Measurements from ENCODE around the gene GRAMD1B. TPM values are rescaled to one million over a fixed set of nuclear protein-coding genes. Genes with fewer than 3 reads are reported as not detected.

The GRAMD1B gene
- total RNA-seq, 3 donors from 2014 or later, result 2.0 to 10.2 (median 8.2) TPM

DNA sequence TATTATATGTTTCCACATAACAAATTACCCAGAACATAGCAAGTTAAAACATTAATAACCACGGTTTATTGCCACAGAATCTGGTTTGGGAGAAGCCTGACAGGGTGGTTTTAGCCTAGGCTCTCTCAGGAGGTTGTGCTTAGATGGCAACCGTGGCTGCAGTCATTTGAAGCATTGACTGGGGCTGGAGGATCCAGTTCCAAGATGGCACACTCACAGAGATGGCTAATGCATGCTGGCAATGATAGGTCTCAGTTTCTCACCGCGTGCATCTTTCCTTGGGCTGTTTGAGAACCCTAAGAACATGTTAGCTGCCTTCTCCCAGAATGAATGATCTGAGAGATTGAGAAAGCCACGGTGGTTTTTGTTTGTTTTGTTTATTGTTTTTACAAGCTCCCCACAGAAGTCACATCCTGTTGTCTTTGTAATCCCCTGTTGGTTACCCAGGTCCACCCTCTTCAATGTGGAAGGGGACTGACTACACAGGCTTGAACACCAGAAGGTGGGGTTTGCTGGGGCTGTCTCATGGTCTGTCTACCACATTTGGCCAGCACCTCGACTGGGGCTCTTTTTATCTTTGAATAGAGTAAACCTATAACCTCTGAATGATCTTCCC is 36.6 kb upstream of the GRAMD1B start:
- H3K27ac ChIP-seq, result no peak overlapping the region
- no peak overlapping the region for H3K4me3 ChIP-seq
- TF ChIP-seq CTCF (IDR thresholded peaks at IDR 0.05) (no peak), POLR2AphosphoS5 (IDR thresholded peaks at IDR 0.05) (no peak), POLR2A (IDR thresholded peaks at IDR 0.05) (no peak)
- intact Hi-C loops (cut with DNase I; ENCODE audit: low total_unique reads), result no loop called here
- no peaks in the 10 kb centered on the region for H3K27me3 ChIP-seq
- DNase-seq (ENCODE audit: low spot score in 2 of 2), result no peak
- H3K9me3 ChIP-seq, result no peaks in the 10 kb centered on the region
- no peaks in the 10 kb centered on the region for H3K4me1 ChIP-seq
- H3K36me3 ChIP-seq, result no peaks in the 10 kb centered on the region

GRCh38 chr11:123404676-123405075 is 25.4 kb upstream of the GRAMD1B start:
- TF ChIP-seq POLR2AphosphoS5 (IDR thresholded peaks at IDR 0.05), result no peak
- no peak for TF ChIP-seq POLR2A (IDR thresholded peaks at IDR 0.05)
- no peak for TF ChIP-seq CTCF (IDR thresholded peaks at IDR 0.05)

DNA sequence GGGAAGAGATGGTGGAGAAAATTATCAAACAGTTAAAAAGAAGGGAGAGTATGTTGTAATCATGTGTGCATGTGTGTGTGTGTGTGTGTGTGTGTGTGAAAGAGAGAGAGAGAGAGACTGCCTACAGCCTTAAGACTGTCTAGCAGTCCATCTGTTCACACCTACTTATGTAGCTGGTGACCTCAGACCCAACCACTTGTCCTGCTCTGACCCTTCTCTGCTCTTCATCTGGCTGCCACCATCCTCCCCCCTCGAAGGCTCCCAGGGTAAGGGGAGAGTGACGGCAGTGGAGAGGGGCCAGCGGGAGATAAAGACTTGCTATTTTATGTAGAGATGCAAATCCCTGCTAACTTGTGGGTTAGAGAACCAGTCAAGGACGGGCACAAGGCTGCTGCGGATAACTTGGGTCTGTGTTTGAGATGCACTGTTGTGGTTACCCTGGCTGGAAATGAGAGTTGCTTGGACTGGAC is 24.9 kb upstream of the GRAMD1B start:
- DNase-seq (ENCODE audit: low spot score in 2 of 2), result no peak
- Histone ChIP-seq H3K27me3 (no peaks in the 10 kb centered on the region), H3K36me3 (no peaks in the 10 kb centered on the region), H3K4me3 (no peak overlapping the region), H3K9me3 (no peaks in the 10 kb centered on the region), H3K4me1 (no peaks in the 10 kb centered on the region), H3K27ac (no peak overlapping the region)
- intact Hi-C loops (cut with DNase I; ENCODE audit: low total_unique reads), result loop anchor here (10.0 kb wide), 1 partner anchor 690 kb away; no protein-coding TSS in a partner anchor
- TF ChIP-seq POLR2AphosphoS5 (IDR thresholded peaks at IDR 0.05) (no peak), POLR2A (IDR thresholded peaks at IDR 0.05) (no peak), CTCF (IDR thresholded peaks at IDR 0.05) (no peak)

More at GRCh38 chr11:123404676-123405075, 25.4 kb upstream of the GRAMD1B start:
- Histone ChIP-seq H3K36me3 (no peaks in the 10 kb centered on the region), H3K4me3 (no peak overlapping the region), H3K27ac (no peak overlapping the region), H3K4me1 (no peaks in the 10 kb centered on the region), H3K27me3 (no peaks in the 10 kb centered on the region), H3K9me3 (no peaks in the 10 kb centered on the region)
- intact Hi-C loops (cut with DNase I; ENCODE audit: low total_unique reads), result loop anchor here (10.0 kb wide), 1 partner anchor 690 kb away; no protein-coding TSS in a partner anchor
- DNase-seq (ENCODE audit: low spot score in 2 of 2), result no peak

DNA sequence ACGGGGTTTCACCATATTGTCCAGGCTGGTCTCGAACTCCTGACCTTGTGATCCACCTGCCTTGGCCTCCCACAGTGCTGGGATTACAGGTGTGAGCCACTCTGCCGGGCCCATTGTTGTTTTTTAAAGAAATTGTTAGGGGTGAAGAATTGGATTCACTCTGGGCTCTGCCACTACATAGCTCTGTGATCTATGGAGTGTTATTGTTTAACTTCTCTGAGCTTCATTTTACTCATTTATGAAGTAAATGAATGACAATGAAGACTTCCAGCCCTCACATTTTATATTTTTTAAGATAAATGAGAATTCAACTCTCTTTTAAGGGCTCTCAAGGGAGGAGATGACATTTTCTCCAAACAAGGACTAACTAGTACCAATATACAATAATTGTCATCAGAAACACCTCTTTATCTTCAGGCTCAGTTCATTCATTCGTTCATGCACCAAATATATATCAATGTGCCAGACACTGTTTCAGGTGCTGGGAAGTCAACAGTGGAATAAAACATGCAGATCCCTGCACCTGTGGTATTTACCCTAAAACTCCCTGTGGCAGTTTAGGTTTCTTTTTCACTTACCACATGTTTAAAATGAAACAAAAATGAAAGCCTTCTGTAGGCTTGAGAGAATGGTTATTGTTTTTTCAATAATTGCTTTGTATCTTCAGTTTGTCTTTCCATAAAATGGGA is 23.5 kb upstream of the GRAMD1B start:
- TF ChIP-seq POLR2AphosphoS5 (IDR thresholded peaks at IDR 0.05), result no peak
- no peak for TF ChIP-seq CTCF (IDR thresholded peaks at IDR 0.05)
- TF ChIP-seq POLR2A (IDR thresholded peaks at IDR 0.05), result no peak
- Histone ChIP-seq H3K36me3 (no peaks in the 10 kb centered on the region), H3K4me1 (no peaks in the 10 kb centered on the region), H3K27ac (no peak overlapping the region), H3K27me3 (no peaks in the 10 kb centered on the region), H3K4me3 (no peak overlapping the region), H3K9me3 (no peaks in the 10 kb centered on the region)
- no peak for DNase-seq (ENCODE audit: low spot score in 2 of 2)
- intact Hi-C loops (cut with DNase I; ENCODE audit: low total_unique reads), result loop anchor here (10.0 kb wide), 1 partner anchor 688 kb away; no protein-coding TSS in a partner anchor

All from breast epithelium (tissue), 4 donors.